ENCODE results near the gene CLEC1A. TPM values are rescaled to one million over a fixed set of nuclear protein-coding genes. Genes with fewer than 3 reads are reported as not detected.
A peak's percentile ranks its signal among the peaks of the same experiment; 100 is the strongest.

CLEC1A gene
- total RNA-seq, 2 donors from 2014 or later: 3.7 to 5.1 TPM

DNA sequence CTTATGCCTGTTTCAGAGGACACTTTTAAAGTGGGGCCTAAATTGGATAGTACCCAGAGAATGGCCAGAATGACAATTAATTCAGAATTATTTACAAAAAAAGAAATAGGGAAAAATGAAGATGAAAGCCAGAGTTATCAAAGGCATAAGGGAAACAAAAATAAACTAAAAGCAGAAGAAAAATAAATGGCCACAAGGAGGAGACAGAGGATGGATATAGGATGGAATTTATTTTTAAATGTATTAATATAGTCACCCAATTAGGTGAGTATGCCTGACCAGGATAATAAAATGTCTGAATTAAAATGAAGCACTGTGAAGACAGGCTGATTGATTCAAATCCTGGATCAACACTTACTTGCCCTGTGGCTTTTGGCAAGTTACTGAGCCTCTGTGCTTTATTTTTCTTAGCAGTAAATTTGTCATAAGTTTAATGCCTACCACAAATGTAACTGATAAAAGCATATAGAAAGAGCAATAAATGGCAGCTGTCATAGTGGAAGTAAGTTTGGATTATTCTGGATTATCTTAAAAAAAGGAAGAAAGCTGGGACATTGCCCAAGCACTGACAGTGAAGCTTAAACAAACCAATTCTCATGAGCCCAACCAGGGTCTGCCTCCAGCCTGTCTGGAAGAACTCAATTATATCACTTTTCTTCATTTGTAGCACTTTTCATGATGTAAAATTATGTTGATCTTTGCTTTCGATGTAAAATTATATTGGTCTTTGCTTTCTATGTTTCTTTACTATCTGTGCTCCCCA is 64.8 kb downstream of the CLEC1A start:
- no peak overlapping the region for H3K27ac ChIP-seq
- TF ChIP-seq, protein P1, sequence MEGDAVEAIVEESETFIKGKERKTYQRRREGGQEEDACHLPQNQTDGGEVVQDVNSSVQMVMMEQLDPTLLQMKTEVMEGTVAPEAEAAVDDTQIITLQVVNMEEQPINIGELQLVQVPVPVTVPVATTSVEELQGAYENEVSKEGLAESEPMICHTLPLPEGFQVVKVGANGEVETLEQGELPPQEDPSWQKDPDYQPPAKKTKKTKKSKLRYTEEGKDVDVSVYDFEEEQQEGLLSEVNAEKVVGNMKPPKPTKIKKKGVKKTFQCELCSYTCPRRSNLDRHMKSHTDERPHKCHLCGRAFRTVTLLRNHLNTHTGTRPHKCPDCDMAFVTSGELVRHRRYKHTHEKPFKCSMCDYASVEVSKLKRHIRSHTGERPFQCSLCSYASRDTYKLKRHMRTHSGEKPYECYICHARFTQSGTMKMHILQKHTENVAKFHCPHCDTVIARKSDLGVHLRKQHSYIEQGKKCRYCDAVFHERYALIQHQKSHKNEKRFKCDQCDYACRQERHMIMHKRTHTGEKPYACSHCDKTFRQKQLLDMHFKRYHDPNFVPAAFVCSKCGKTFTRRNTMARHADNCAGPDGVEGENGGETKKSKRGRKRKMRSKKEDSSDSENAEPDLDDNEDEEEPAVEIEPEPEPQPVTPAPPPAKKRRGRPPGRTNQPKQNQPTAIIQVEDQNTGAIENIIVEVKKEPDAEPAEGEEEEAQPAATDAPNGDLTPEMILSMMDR (IDR thresholded peaks at IDR 0.05): peak; percentile 13
- no peak for ATAC-seq (ENCODE audit: insufficient number of reproducible peaks, low FRiP score, low read depth)
- no peak for DNase-seq (ENCODE audit: low spot score)
- H3K36me3 ChIP-seq: no peaks in the 10 kb centered on the region
- no peak overlapping the region for H3K4me3 ChIP-seq
- H3K4me1 ChIP-seq (ENCODE audit: control insufficient read depth in 1 of 2, low read depth in 2 of 2): no peaks in the 10 kb centered on the region
- H3K9me3 ChIP-seq: no peaks in the 10 kb centered on the region
- no peaks in the 10 kb centered on the region for H3K27me3 ChIP-seq (replicated peaks; ENCODE audit: insufficient read depth)

DNA sequence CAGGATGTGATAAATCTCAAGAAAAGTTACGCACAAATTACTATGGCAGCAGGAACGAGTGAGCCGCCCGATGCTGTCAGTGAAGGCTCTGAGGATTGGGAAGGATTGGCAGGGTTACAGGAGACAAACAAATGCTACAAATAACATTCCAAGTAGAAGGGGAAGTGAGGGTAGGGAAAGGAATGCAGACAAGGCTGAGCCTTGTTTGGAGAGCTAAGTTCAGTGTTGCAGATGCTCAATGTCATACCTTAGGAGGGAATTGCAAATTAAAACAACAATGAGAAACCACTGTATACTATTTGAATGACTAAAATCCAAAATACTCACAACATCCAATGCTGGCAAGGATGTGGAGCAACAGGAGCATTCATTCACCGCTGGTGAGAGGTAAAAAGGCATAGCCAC is 67.0 kb downstream of the CLEC1A start:
- DNase-seq (ENCODE audit: low spot score) (no peak), ATAC-seq (ENCODE audit: insufficient number of reproducible peaks, low FRiP score, low read depth) (no peak)
- TF ChIP-seq, protein P1 (IDR thresholded peaks at IDR 0.05): no peak
- H3K27ac ChIP-seq: no peak overlapping the region
- H3K4me3 ChIP-seq: no peak overlapping the region
- no peaks in the 10 kb centered on the region for H3K27me3 ChIP-seq (replicated peaks; ENCODE audit: insufficient read depth)
- H3K36me3 ChIP-seq: no peaks in the 10 kb centered on the region
- H3K9me3 ChIP-seq: no peaks in the 10 kb centered on the region
- H3K4me1 ChIP-seq (ENCODE audit: control insufficient read depth in 1 of 2, low read depth in 2 of 2): no peaks in the 10 kb centered on the region

DNA sequence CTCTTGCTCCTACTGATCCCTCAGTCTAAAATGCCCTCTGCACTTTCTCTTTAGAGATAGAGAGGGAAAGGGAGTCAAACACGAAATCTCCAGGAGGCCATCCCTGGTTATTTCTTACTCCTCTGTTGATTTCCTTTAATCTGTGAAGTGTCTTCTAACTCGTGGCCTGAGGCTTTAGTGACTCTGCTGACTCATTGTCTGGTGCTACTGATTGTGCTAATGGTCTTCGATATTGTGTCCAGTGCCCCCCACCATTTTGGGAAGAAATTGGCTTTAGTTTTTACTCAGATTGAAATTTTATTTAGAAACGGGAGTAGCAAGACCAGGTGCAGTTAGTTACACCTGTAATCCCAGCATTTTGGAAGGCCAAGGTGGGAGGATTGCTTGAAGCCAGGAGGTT is 67.5 kb downstream of the CLEC1A start:
- no peak overlapping the region for H3K4me3 ChIP-seq
- H3K9me3 ChIP-seq: no peaks in the 10 kb centered on the region
- TF ChIP-seq, protein P1 (IDR thresholded peaks at IDR 0.05): no peak
- no peaks in the 10 kb centered on the region for H3K27me3 ChIP-seq (replicated peaks; ENCODE audit: insufficient read depth)
- DNase-seq (ENCODE audit: low spot score) (no peak), ATAC-seq (ENCODE audit: insufficient number of reproducible peaks, low FRiP score, low read depth) (no peak)
- H3K4me1 ChIP-seq (ENCODE audit: control insufficient read depth in 1 of 2, low read depth in 2 of 2): no peaks in the 10 kb centered on the region
- no peak overlapping the region for H3K27ac ChIP-seq
- H3K36me3 ChIP-seq: no peaks in the 10 kb centered on the region

DNA sequence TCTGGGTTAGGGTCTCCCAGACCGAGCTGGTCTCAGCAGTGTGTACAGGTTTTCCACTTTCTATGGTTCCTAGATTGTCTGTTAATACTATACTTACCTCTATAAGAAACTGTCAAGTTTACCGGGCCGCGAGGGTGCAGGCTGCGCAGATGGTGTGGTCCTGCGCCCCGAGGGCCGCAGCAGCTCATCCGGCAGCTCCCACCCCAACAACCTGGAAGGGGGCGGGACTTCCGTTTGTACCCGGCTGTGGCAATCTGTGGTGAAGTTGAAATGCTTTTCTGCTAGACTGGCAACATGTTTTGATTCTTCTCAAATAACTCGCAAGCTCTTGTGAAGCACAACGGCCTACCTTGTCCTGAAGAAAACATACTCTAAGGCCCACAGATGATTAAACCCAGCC is 68.3 kb downstream of the CLEC1A start, which contains the start of gene CLEC9A:
TSS of gene CLEC9A (plus strand) at position 237 of the 400 bp plus-strand sequence. CDS start 22,006 bp downstream, outside the sequence.
- ATAC-seq (ENCODE audit: insufficient number of reproducible peaks, low FRiP score, low read depth) (no peak), DNase-seq (ENCODE audit: low spot score) (no peak)
- Histone ChIP-seq H3K9me3 (no peaks in the 10 kb centered on the region), H3K4me1 (ENCODE audit: control insufficient read depth in 1 of 2, low read depth in 2 of 2) (no peaks in the 10 kb centered on the region), H3K27me3 (replicated peaks; ENCODE audit: insufficient read depth) (no peaks in the 10 kb centered on the region), H3K27ac (no peak within 1 kb of the TSS), H3K36me3 (no peaks in the 10 kb centered on the region), H3K4me3 (no peak within 1 kb of the TSS)
- TF ChIP-seq, protein P1 (IDR thresholded peaks at IDR 0.05): no peak

DNA sequence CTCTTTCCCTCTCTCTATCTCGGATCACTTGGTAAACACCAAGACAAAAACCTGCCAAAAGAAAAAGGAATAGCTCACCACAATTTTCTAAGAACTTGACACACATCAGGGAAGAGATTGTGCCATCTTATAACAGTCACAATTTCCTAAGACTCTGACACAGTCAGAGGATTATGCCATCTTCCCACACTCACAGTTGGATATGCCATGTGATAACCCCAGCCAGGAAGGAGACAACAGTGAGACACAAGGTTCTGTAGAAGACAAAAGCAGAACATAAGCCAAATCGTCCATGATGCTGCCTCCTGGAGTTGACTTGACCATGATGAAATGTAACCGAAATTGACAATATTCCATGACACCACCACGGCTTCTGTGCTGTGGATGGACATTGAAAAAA is 71.1 kb downstream of the CLEC1A start:
- Histone ChIP-seq H3K9me3 (no peaks in the 10 kb centered on the region), H3K4me1 (ENCODE audit: control insufficient read depth in 1 of 2, low read depth in 2 of 2) (no peaks in the 10 kb centered on the region), H3K27me3 (replicated peaks; ENCODE audit: insufficient read depth) (no peaks in the 10 kb centered on the region), H3K27ac (no peak overlapping the region), H3K4me3 (no peak overlapping the region), H3K36me3 (no peaks in the 10 kb centered on the region)
- ATAC-seq (ENCODE audit: insufficient number of reproducible peaks, low FRiP score, low read depth) (no peak), DNase-seq (ENCODE audit: low spot score) (no peak)
- TF ChIP-seq, protein P1 (IDR thresholded peaks at IDR 0.05): no peak
